Stomach smooth muscle (tissue), 2 donors: ENCODE measurements around the gene ABCA6.
"Not testable (repeated sequence)": the region's sequence is repeated elsewhere in the genome, so short reads cannot be mapped to it uniquely, and the experiment has no call there.

ENCODE experiments used
- H3K27ac ChIP-seq: one replicate; pipeline ENCODE4 v1.7.0; 2013; ENCODE audit warnings: mild to moderate bottlenecking, low read length, inconsistent platforms
- H3K27me3 ChIP-seq, 2 donors: one replicate each; pipeline ENCODE4 v1.7.0; 2013; ENCODE audit warnings: low read length in 2 of 2; ENCODE audit not compliant: insufficient read depth in 2 of 2, control insufficient read depth in 1 of 2
- H3K36me3 ChIP-seq, 2 donors: one replicate each; pipeline ENCODE4 v1.7.0; 2013; ENCODE audit warnings: low read length in 2 of 2; ENCODE audit not compliant: control insufficient read depth in 2 of 2, insufficient read depth in 2 of 2
- H3K4me1 ChIP-seq: one replicate; pipeline ENCODE4 v1.7.0; 2013; ENCODE audit warnings: low read length; ENCODE audit not compliant: control insufficient read depth, insufficient read depth
- H3K4me3 ChIP-seq, 2 donors: one replicate each; pipeline ENCODE4 v1.7.0; 2013; ENCODE audit warnings: low read length in 2 of 2
- H3K9ac ChIP-seq, 2 donors: one replicate each; pipeline ENCODE4 v1.7.0; 2013; ENCODE audit warnings: low read length in 2 of 2, mild to moderate bottlenecking in 1 of 2
- H3K9me3 ChIP-seq, 2 donors: one replicate each; pipeline ENCODE4 v1.7.0; 2013; ENCODE audit warnings: low read length in 2 of 2; ENCODE audit not compliant: control insufficient read depth in 2 of 2
- donor health status: healthy.
- donor health status: Pancreatic carcinoma.

Gene ABCA6

GRCh38 chr17:69093995-69094394, 47.7 kb downstream of the ABCA6 start:
- Histone ChIP-seq H3K4me1 (no peaks in the 10 kb centered on the region), H3K27me3 (no peaks in the 10 kb centered on the region), H3K9ac (no peak overlapping the region), H3K4me3 (no peak overlapping the region), H3K9me3 (no peaks in the 10 kb centered on the region), H3K36me3 (no peaks in the 10 kb centered on the region), H3K27ac (no peak overlapping the region)

- Histone ChIP-seq H3K9me3 (no peaks in the 10 kb centered on the region), H3K9ac (no peak overlapping the region), H3K36me3 (no peaks in the 10 kb centered on the region), H3K4me1 (no peaks in the 10 kb centered on the region), H3K27me3 (no peaks in the 10 kb centered on the region), H3K27ac (no peak overlapping the region), H3K4me3 (no peak overlapping the region)
Measured at GRCh38 chr17:69093279-69093789, 48.4 kb downstream of the ABCA6 start.

- Histone ChIP-seq H3K4me3 (no peak overlapping the region), H3K9ac (no peak overlapping the region), H3K9me3 (no peaks in the 10 kb centered on the region), H3K27me3 (no peaks in the 10 kb centered on the region), H3K4me1 (no peaks in the 10 kb centered on the region), H3K27ac (no peak overlapping the region), H3K36me3 (no peaks in the 10 kb centered on the region)
Measured at GRCh38 chr17:69090365-69090764, 51.3 kb downstream of the ABCA6 start.

GRCh38 chr17:69088643-69089200, 53.0 kb downstream of the ABCA6 start:
- H3K4me3 ChIP-seq = no peak overlapping the region
- peaks cover 3% of the 10 kb centered on the region in 2 donors for H3K36me3 ChIP-seq
- H3K9ac ChIP-seq = no peak overlapping the region

GRCh38 chr17:69086641-69087040, 55.1 kb downstream of the ABCA6 start:
- peaks cover 3 to 6% of the 10 kb centered on the region in 2 donors for H3K36me3 ChIP-seq
- H3K27ac ChIP-seq = no peak overlapping the region
- H3K27me3 ChIP-seq = no peaks in the 10 kb centered on the region
- no peak overlapping the region for H3K9ac ChIP-seq
- no peaks in the 10 kb centered on the region for H3K4me1 ChIP-seq
- H3K9me3 ChIP-seq = no peaks in the 10 kb centered on the region
- H3K4me3 ChIP-seq = no peak overlapping the region

More at GRCh38 chr17:69088643-69089200, 53.0 kb downstream of the ABCA6 start:
- H3K27ac ChIP-seq = no peak overlapping the region
- H3K27me3 ChIP-seq = no peaks in the 10 kb centered on the region
- H3K4me1 ChIP-seq = no peaks in the 10 kb centered on the region
- H3K9me3 ChIP-seq = no peaks in the 10 kb centered on the region

- no peaks in the 10 kb centered on the region for H3K4me1 ChIP-seq
- H3K27me3 ChIP-seq = no peaks in the 10 kb centered on the region
- H3K27ac ChIP-seq = no peak overlapping the region
- no peaks in the 10 kb centered on the region for H3K9me3 ChIP-seq
- H3K4me3 ChIP-seq = no peak overlapping the region
- H3K9ac ChIP-seq = no peak overlapping the region
- peaks cover 3 to 6% of the 10 kb centered on the region in 2 donors for H3K36me3 ChIP-seq
Measured at GRCh38 chr17:69084911-69085310, 56.8 kb downstream of the ABCA6 start.

- peaks cover 3 to 6% of the 10 kb centered on the region in 2 donors for H3K36me3 ChIP-seq
- H3K9ac ChIP-seq = no peak overlapping the region
- H3K27me3 ChIP-seq = no peaks in the 10 kb centered on the region
- no peak overlapping the region for H3K27ac ChIP-seq
- H3K4me1 ChIP-seq = no peaks in the 10 kb centered on the region
- H3K4me3 ChIP-seq = no peak overlapping the region
- H3K9me3 ChIP-seq = no peaks in the 10 kb centered on the region
Measured at GRCh38 chr17:69082696-69083095, 59.0 kb downstream of the ABCA6 start.

GRCh38 chr17:69078864-69079263, 62.8 kb downstream of the ABCA6 start:
- Histone ChIP-seq H3K9me3 (peaks cover 0 to 3% of the 10 kb centered on the region in 2 donors), H3K4me3 (no peak overlapping the region), H3K27ac (no peak overlapping the region), H3K9ac (no peak overlapping the region), H3K36me3 (peaks cover 0 to 3% of the 10 kb centered on the region in 2 donors), H3K27me3 (no peaks in the 10 kb centered on the region), H3K4me1 (no peaks in the 10 kb centered on the region)

- H3K4me3 ChIP-seq = no peak overlapping the region
- H3K4me1 ChIP-seq = no peaks in the 10 kb centered on the region
- H3K27me3 ChIP-seq = no peaks in the 10 kb centered on the region
- H3K9ac ChIP-seq = no peak overlapping the region
- H3K36me3 ChIP-seq = no peaks in the 10 kb centered on the region
- H3K9me3 ChIP-seq = peaks cover 0 to 3% of the 10 kb centered on the region in 2 donors
- no peak overlapping the region for H3K27ac ChIP-seq
Measured at GRCh38 chr17:69075823-69076222, 65.9 kb downstream of the ABCA6 start.

GRCh38 chr17:69073392-69073791, 68.3 kb downstream of the ABCA6 start:
- not testable (repeated sequence) for H3K9ac ChIP-seq, H3K4me3 ChIP-seq, H3K9me3 ChIP-seq, H3K27ac ChIP-seq, H3K4me1 ChIP-seq, H3K36me3 ChIP-seq, H3K27me3 ChIP-seq

- not testable (repeated sequence) for H3K9me3 ChIP-seq, H3K4me1 ChIP-seq, H3K27ac ChIP-seq, H3K36me3 ChIP-seq, H3K9ac ChIP-seq, H3K4me3 ChIP-seq, H3K27me3 ChIP-seq
Measured at GRCh38 chr17:69072803-69073256, 68.9 kb downstream of the ABCA6 start.
